HG03159 (cell line): ENCODE data around the gene PPA1.
"Not testable (repeated sequence)": the region's sequence is repeated elsewhere in the genome, so short reads cannot be mapped to it uniquely, and the experiment has no call there.

Experiments used
- ATAC-seq: cut with Tn5 transposase; IDR thresholded peaks from one replicate; pipeline ENCODE4 v1.9.1; 2021; ENCODE audit warnings: mild to moderate bottlenecking, moderate library complexity; ENCODE audit not compliant: unreplicated experiment

Gene PPA1

DNA sequence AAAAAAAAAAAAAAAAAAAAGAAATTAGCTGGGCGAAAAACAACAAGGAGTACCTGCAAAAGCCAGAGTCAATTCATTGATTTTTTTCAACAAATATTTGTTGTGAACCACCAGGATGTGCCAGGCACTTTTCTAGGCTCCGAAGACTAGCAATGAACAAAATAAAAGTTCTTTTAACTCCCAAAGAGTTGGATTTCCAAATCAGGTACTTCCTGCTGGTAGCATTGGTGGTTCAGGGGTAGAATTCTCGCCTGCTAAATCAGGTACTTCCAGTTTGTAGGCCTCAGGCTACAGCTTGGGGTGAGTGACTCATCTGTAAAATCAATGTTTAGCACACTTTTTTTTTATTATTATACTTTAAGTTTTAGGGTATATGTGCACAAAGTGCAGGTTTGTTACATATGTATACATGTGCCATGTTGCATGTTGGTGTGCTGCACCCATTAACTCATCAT lies 10.9 kb downstream of the PPA1 start:
- no peak for ATAC-seq

DNA sequence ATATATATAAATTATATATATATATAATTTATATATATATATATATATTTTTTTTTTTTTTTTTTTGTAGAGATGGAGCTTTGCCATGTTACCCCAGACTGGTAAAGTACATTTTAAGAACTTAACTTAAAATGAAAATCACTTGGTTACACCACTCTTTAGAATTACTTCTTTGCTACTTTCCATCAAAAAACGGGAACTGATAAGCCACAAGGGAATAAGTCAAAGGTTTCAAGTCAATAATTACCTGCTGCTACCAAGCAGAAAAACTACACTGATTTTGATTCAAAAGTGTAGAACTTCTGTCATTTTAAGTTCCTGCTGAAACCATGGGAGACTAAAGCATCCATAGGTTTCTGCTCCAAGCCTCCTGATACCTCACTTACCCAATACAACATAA lies 12.2 kb downstream of the PPA1 start:
- no peak for ATAC-seq

DNA sequence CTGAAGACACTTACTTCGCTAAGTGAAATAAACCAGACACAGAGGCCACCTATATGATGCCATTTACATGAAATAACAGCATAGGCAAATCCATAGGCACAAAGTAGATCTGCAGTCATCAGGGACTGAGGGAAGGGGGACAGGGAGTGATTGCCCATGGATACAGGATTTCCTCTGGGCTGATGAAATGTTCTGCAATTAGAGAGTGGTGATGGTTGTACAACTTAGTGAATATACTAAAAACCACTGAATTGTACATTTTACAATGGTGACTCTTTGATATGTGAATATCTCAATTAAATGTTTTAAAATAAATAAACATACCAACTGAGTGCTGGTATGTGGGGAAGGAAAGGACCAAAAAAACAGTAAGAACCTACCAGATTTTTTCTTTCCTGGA lies 20.4 kb downstream of the PPA1 start:
- no peak for ATAC-seq

DNA sequence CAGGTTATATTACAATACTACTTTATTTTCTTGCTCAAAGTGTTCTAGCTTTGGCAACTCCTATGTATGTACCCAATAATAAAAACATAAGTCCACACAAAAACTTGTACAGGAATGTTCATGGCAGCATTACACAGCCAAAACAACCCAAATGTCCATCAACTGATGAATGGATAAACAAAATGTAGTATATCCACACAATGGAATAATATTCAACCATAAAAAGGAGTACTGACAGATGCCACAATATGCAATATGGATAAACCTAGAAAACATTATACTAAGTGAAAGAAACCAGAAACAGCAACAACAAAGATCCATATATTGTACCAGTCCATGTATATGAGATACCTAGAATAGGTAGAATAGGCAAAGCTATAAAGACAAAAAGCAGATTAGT lies 21.0 kb downstream of the PPA1 start:
- no peak for ATAC-seq

DNA sequence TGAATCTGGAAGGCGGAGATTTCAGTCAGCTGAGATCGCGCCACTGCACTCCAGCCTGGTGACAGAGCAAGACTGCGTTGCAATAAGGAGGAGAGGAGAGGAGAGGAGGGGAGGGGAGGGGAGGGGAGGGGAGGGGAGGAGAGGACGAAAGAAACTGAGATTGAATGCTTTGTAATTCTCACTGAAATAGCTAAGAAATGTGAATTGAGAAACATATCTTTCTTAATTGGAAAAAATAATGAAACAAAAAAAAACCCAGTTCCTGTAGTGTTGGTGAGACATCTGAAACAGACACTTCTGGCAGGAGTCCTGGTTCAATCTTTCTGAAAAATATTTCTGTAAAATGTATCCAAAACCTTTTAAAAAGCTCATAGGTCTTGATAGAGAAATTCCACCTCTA lies 26.5 kb downstream of the PPA1 start:
- ATAC-seq, result no peak

DNA sequence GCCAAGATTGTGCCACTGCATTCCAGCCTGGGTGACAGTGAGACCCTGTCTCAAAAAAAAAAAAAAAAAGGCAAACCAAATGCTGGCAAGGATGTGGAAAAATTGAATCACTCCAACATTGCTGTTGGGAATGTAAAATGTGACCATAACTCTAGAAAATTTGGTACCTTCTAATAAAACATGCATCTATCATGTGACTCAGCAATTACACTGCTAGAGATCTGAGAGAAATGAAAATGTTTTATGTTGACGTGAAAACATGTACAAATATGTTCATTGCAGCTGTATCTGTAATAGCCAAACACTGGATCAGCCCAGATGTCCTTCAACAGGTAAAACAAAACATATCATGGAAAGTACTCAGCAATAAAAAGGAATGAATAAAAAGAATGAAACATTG lies 32.1 kb downstream of the PPA1 start:
- no peak for ATAC-seq

DNA sequence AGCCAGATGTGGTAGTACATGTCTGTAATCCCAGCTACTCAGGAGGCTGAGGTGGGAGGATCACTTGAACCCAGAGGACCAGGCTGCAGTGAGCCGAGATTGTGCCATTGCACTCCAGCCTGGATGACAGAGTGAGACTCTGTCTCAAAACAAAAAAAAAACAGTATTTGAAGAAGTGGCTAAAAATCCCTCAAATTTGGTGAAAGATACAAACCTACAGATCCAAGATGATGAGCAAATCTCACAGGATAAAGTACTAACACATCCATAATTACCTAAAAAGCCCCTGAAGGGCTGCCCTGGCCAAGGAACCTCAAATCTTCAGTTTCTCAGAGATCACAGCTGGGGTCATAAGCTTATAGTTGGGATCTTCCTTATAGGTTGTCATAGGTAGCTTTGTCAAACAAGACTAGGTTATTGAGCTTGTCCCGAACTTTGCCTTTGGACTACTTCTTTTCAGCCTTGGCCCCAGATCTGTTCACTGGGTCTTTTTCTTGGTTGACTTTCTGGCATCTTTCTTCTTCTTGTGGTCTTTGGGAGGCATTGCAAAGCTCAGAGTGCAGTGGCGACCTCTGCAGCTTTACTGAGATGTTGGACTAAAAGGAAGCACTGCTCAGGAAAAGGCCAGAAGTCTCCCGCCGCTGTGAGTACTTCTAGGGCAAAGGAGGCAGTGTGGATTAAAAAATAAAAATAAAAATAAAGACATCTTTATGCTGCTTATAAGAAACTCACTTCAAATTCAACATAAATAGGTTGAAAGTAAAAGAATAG lies 34.3 kb downstream of the PPA1 start:
- no peak for ATAC-seq

DNA sequence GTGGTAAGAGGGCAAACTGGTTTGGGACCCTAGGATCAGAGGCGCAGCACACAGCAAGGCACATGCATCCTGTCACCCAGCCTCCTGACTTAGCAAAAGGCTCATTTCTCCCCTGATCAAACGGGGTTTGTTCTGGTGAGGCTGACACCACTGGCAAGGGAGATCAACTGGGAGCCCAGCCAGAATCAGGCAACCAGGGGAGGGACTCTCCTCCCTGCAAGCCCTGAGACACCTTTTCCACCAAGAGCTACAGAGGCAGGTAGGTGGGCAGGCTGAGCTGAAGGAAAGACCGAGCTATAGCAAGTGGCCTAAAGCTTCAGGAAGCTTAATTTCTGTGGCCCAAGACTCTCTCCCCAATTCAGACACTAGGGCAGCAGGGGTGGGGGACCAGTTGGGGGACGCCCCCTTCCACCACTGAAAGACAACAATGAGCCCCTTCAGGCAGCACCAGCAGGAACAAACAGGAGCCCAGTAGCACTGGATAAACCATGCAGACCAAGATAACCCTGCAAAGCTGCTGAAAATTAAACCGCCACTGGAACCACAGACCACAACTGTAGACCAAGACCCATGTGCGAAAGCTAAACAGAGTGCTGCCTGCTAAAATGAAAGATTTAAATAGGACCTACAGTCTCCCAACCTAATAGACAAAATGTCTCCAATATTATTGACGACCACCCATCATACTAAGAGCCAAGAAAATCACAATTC lies 35.8 kb downstream of the PPA1 start:
- no peak for ATAC-seq

DNA sequence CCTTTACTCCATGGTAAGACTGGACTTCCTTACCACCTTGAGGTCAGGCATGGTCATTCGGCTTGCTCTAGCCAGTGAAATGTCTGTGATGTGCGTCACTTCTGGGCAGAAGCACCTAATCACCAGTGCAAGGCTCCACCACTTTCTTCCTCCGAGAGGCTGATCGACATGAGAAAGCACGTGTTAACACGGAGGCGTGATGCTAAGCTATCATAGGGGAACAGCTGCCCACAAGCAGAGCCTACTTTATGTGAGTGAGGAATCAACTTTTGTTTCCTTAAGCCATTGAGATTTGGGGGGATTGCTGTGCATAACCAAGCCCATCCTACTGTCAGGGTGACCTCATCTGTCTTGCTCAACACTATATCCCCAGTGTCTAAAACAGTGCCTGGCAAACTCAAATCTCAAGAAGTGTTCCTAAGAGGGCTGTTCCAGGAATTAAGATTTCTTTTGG lies 39.8 kb downstream of the PPA1 start:
- no peak for ATAC-seq

DNA sequence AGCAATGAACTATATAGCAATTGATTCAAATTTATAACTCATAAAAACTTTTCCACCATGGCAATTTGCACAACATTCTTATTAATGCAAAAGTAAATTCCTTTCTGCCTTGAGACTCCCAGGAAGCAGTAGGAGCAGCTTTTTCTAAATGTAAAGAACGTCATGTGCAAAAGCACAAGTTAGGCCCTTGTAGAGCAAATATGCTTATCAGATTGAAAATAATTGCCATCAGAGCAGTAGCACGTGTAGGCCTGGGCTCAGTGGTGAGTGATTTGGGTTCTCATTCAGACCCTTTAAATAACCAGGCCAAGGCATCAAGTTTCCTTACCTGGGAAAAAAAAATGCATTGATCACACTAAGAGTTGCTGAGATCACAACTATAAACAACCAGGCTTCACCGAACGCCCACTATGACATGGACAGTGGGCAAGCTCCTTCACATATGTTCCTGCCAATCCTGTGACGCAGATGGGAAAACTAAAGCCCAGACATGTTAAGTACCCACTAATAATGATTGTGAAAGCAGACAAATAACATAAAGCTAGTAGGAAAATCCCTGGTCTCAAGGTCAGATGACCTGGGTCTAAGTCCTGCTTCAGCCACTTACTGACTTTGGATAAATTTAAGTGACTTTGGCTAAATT lies 40.8 kb downstream of the PPA1 start:
- no peak for ATAC-seq

DNA sequence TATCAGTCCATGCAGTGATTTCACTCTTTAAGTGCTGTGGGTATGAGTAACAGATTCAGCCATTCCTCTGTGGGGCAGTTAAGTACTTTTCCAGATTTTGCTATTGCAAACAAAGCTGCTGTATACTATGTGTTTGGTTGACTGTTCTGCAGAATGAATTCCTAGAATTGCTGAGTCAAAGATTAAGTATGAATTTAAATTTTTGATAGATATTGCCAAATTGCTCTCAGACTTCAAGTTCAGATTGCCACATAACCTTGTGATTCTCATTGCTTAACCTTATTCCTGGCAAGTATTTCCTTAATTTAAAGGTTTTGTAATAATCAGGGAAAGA lies 41.3 kb downstream of the PPA1 start:
- ATAC-seq, result no peak

DNA sequence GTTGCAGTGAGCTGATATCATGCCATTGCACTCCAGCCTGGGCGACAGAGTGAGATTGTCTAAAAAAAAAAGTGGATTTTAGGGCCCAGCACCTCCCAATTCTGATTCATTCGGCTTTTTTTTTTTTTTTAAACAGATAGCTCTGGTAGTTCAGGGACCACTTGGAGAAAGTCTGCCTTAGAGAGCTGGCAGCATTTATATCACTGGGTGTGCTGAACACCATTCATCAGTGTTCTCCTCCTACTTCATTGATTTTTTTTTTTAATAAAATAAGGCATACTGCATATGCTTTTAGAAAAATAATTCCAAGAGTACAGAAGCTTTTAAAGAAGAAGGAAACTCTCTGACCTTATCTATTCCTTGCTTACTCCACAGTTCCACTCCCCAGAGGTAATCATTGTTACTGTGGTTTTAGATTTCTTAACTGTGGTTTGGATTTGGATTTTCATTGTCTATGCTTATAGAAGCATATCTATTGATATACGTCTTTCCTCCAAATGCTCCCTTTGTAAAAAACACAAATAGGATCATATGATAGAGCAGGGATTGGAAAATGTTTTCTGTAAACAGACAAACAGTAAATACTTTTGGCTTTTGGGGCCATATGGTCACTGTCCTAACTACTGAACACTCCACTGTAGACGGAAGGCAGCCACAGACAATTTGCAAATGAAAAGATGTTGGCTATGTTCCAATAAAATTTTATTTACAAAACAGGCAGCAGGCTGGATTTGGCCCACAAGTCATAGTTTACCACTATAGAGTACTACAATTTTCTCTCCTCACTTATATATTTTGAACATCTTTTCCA lies 41.9 kb downstream of the PPA1 start:
- no peak for ATAC-seq

DNA sequence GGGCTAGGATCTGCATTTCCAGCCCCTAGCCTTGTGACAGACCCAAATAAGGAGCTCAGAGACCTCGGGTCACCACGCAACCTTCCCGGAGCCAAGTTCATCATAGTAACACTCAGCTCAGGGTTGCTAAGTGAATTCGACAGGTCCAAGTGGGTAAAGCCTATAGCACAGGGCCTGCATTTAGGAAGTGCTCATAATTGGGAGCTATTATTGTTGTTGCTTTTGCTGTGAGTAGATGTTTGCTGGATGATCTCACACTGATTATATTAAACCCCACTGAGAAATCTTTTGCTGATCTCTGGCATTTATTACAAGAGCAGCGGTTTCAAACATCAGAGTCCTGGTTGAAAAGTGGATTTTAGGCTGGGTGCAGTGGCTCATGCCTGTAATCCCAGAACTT lies 42.6 kb downstream of the PPA1 start:
- no peak for ATAC-seq

DNA sequence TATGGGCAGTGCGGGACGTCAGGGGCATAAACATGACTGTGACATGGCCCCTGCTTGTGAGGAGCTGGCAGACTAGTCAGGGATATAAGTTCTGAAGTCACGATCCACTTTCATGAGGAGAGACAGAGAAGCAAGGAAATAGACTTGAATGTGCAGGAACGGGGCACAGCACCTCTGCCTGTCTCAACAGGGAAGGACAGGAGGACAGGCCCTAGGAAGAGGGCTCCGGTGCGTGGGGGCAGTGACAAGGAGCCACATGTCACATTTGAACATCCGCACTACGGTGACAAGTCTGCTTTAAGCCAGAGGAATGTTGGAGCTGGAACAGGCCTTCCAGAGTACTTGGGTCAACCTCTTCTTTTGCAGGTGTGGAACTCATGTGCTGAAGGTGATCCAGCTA lies 43.1 kb downstream of the PPA1 start:
- no peak for ATAC-seq

DNA sequence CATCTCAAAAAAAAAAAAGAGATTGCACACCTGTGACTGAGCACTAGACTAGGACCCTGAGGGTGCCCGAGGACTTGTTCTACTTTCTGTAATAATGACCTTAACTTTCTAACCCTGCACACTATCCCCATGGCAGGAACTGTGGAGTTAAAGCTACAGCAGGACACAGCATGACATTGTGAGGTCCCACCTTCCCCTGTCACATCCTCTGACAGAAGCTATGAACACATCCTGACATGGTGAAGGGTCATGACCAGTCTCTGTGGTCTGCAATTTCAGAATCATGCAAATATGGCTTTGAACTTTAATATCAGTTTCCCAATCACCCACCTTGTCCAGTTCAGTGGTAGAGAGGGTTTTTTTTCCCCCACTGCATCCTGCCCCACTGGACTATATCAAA lies 44.5 kb downstream of the PPA1 start:
- no peak for ATAC-seq

DNA sequence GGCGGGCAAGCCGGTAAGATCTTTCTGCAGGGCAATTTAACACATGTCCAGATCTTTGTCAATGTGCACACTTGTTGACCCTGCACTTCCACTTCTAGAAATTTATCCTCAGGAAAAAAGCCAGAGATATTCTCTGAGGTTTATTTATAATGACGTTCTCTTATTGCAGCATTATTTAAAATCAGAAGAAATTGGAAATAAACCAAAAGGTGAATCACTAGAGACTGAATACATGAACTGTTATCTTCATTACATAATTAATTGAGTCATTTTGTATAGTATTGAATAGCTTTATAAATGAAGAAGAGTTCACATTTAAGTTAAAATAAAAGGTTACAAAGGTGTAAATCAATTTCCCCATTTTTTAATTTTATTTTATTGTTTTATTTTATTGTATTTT lies 46.7 kb downstream of the PPA1 start:
- ATAC-seq, result no peak

DNA sequence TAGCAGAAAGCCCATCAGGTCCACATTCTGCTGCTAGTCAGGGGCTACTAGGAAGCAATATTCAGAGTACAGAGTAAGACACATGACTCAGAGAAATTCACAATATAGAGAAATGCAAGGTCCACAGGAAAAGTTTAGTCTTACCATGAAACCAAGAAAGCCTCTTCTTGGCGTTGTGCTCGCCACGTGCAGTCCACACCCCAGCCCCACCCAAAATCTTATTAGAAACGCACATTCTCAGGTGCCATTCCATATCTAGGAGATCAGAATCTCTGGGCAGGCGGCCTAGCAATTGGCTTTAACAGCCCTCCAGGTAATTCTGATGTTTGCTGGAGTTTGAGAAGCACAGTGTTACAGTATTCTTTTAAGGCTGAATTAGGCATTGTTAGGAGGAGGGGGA lies 47.1 kb downstream of the PPA1 start:
- no peak for ATAC-seq

DNA sequence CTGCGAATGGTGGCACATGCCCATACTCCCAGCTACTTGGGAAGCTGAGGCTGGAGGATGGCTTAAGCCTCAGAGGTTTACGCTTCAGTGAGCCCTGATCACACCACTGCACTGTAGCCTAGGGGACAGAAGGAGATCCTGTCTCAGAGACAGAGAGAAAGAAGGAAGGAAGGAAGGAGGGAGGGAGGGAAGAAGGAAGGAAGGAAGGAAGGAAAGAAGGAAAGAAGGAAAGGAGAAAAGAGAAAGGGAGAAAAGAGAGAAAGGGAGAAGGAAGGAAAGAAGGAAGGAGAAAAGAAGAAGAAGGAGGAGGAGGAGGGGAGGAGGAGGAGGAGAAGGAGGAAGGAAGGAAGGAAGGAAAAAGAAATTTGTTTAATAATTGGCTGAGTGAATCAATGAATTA lies 49.9 kb downstream of the PPA1 start:
- no peak for ATAC-seq

DNA sequence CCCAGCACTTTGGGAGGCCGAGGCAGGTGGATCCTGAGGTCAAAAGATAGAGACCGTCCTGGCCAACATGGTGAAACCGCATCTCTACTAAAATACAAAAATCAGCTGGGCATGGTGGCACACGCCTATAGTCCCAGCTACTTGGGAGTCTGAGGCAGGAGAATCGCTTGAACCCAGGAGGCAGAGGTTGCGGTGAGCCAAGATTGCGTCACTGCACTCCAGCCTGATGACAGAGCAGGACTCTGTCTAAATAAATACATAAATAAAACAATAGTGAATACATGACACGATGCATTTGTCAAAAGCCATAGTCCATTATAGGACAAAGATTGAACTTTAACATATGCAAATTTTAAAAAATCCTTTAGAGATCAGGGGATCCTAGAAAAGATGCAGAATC lies 54.0 kb downstream of the PPA1 start:
- ATAC-seq, result not testable (repeated sequence)

DNA sequence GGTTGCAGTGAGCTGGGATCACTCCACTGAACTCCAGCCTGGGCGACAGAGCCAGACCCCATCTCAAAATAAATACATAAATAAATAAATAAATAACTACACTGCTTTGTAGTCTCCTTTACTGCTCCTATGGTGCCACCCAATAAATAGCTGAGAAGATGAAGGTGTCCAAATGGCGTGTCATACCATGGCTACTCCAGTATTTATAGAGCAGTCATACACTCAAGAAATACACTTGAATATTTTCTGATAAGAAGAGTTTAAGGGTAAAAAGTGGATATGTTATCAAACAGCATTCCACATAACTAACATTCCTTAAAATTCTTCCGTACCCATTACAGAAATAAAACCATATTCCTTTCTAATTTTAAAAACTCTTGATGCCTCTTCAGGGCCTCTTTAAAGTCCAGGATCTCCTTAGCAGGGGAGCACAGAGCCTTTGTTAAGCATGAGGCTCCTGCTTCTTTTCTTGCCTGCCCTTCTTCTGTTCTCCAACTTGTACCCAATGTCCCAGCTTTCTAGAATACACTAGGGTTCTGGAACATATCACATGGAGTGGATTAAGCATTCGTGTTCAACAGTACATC lies 55.0 kb downstream of the PPA1 start:
- ATAC-seq, result no peak

DNA sequence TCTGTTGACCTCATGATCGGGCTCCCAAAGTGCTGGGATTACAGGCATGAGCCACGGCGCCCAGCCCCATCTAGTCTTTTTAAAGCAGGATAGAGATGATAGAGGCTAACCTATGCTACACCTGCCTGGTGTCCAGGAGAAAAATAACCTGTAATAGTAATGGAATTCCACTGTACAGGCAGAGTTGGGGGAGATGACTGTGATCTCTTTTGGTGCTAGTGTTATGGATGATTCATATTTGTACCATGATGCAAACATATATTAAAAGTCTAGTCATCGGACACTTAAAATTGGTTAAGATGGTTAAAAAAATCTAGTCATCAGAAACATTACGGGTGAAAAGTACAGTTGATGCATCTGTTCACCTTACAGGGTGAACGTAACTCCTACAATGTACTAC lies 56.8 kb downstream of the PPA1 start:
- ATAC-seq, result no peak
